ENCODE data around the gene QRFP.

Gene QRFP

DNA sequence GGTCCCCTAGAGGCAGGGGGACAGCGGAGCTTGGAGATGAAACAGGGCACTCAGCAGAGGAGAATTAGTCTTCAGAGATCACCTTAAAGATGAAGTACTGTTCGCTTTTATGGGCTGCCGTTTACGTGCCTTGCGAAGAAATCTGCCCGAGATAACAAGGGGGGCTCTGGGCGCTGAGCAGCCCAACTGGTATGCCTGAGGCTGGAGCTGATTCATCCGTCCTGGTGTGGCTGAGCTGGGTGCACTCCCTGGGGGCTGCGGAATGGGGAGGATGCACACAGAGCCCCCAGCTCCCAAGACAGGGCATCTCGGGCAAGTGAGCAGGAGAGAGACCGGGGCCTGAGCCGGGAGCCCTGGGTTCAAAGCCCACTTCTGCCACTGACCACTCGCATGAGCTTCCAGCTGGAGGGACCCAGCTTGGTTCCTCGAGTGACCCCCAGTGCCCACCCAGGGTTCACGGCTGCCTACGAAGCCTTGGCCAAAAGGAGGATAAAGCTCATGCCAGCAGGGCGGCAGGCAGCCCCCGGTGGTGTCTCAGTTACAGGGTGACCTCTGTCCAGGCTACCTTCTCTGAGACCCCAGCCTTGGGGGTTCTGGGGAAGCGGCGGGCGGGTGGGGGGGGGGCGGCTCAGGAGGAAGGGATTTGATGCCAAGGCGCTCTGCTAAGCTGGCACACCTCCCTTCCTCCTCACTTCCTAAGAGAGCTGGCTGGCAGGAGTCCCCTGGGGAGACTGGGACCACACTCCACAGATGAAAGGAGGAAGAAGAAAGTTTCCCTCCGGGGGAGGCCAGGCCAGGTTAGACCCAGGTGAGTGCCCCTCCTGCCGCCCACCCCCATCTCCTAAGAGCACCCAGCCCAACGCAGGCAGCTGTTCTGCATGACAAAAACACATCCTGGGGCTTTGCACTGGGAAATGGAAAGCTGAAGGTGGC is 36.8 kb upstream of the QRFP start:
- no peak overlapping the region; the same call in 1 of the 2 replicates for H3K4me3 ChIP-seq (ENCODE audit: control insufficient read depth, low read depth, low read length)
- DNase-seq (ENCODE audit: low read depth) = peak; percentile 28
- TF ChIP-seq, protein P1, sequence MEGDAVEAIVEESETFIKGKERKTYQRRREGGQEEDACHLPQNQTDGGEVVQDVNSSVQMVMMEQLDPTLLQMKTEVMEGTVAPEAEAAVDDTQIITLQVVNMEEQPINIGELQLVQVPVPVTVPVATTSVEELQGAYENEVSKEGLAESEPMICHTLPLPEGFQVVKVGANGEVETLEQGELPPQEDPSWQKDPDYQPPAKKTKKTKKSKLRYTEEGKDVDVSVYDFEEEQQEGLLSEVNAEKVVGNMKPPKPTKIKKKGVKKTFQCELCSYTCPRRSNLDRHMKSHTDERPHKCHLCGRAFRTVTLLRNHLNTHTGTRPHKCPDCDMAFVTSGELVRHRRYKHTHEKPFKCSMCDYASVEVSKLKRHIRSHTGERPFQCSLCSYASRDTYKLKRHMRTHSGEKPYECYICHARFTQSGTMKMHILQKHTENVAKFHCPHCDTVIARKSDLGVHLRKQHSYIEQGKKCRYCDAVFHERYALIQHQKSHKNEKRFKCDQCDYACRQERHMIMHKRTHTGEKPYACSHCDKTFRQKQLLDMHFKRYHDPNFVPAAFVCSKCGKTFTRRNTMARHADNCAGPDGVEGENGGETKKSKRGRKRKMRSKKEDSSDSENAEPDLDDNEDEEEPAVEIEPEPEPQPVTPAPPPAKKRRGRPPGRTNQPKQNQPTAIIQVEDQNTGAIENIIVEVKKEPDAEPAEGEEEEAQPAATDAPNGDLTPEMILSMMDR (IDR thresholded peaks at IDR 0.05; ENCODE audit: control insufficient read depth, insufficient read depth, low read depth, low read length, missing control alignments) = no peak

- TF ChIP-seq, protein P1 (IDR thresholded peaks at IDR 0.05; ENCODE audit: control insufficient read depth, insufficient read depth, low read depth, low read length, missing control alignments) = no peak
- H3K4me3 ChIP-seq (ENCODE audit: control insufficient read depth, low read depth, low read length) = no peak overlapping the region; the same call in 1 of the 2 replicates
- no peak for DNase-seq (ENCODE audit: low read depth)
Measured at GRCh38 chr9:130932255-130933079, 35.9 kb upstream of the QRFP start.

DNA sequence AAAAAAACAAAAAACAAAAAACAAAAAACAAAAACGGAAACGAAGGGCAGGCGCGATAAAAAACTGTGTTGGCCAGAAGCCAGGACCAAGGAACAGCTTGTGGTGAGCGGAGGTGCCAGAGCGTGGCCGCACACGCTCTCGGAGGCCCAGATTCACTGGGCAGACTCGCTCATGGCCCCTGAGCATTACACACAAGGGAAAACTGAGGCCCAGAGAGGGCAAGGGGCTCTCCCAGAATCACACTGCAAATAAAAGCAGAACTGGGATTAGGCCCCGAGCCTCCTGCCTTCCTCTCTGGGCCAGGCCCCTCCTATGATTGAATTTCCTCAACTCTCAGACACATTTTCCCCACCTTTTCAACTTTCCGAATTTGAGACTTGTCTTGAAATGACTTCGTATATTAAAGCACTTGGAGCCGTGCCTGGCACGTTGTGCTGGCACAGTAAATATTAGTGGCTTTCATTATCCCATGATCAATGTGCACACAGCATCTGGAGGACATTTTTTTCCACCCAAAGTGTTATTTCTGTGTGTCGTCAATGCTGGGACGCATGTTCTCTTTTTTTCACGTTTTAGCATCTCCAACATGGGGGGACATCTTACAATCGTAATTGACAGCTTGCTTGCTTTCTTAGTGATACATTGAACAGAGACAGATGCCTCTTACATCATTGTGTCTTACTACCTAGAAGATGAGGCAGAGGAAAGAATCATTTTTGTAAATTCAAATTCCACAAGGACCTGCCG is 35.1 kb upstream of the QRFP start:
- TF ChIP-seq, protein P1 (IDR thresholded peaks at IDR 0.05; ENCODE audit: control insufficient read depth, insufficient read depth, low read depth, low read length, missing control alignments) = no peak
- no peak overlapping the region for H3K4me3 ChIP-seq (ENCODE audit: control insufficient read depth, low read depth, low read length)
- no peak for DNase-seq (ENCODE audit: low read depth)

- no peak overlapping the region for H3K4me3 ChIP-seq (ENCODE audit: control insufficient read depth, low read depth, low read length)
- TF ChIP-seq, protein P1 (IDR thresholded peaks at IDR 0.05; ENCODE audit: control insufficient read depth, insufficient read depth, low read depth, low read length, missing control alignments) = no peak
- DNase-seq (ENCODE audit: low read depth) = no peak
Measured at GRCh38 chr9:130930804-130931349, 34.3 kb upstream of the QRFP start.

DNA sequence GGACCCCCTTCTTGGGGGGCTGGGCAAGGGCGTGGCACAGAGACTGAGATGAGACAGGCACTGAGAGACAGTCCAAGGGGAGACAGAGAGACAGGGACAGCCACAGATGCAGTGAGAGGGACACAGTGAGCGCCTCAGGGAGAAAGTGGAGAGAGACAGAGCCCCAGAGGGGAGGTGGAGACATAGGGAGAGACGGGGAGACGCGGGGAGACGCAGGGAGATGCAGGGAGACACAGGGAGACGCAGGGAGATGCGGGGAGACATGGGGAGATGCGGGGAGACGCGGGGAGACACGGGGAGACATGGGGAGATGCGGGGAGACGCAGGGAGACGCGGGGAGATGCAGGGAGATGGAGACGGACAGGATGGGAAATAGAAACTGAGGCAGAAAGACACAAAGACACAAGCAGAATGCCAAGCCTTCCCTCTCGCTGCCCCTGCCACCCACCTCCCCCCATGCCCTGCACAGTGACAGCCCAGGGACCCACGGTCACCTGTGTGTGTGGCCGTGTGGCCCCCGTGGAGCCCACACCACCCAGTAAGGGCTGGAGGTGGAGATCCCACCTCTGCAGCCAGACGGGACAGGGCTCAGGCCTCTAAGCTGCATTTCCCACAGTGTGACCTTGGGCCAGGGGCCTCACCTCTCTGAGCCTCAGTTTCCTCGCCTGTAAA is 33.7 kb upstream of the QRFP start:
- TF ChIP-seq, protein P1 (IDR thresholded peaks at IDR 0.05; ENCODE audit: control insufficient read depth, insufficient read depth, low read depth, low read length, missing control alignments) = no peak

More for the DNA sequence above, 33.7 kb upstream of the QRFP start:
- H3K4me3 ChIP-seq (ENCODE audit: control insufficient read depth, low read depth, low read length) = no peak overlapping the region
- no peak for DNase-seq (ENCODE audit: low read depth)

All from AG09309 (cell line).